Measurements from ENCODE around the gene DOK6.

The DOK6 gene

DNA sequence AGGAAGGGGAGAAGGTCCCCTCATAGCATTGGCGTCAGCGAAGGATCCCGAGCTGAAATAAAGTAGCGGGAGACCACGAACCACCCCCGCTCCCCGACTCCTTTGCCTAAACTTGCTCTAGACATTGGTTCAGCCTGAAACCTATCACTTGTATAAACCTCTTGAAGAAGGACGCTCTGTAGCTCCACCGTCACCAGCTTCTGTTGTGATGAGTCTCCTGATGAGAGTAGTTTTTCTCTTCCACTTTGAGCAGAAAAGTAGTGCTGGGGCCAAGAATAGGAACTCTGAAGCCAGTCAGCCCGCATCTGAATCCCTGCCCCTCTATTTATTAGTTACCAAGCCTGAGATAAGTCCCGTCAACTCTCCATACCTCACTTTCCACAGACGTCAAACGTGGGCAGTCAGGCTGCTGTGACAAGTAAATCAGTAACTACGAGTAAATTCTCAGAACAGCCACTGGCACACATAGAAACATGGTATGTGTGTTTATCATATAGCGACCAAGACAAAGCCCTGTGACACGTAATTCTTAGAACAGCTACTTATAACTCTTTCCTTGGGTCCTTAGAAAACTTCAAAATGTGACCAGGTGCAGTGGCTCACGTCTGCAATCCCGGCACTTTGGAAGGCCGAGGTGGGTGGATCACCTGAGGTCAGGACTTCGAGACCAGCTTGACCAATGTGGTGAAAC lies 485.3 kb downstream of the DOK6 start:
- Mint-ChIP-seq H3K4me1 (no peaks in the 10 kb centered on the region), H3K9me3 (peaks cover under 1% of the 10 kb centered on the region), H3K27me3 (ENCODE audit: low read depth, poor library complexity) (no peaks in the 10 kb centered on the region), H3K4me3 (no peak overlapping the region), H3K27ac (no peak overlapping the region), H3K36me3 (ENCODE audit: low read depth) (no peaks in the 10 kb centered on the region)
- no peak for DNase-seq
- TF ChIP-seq, protein P1, sequence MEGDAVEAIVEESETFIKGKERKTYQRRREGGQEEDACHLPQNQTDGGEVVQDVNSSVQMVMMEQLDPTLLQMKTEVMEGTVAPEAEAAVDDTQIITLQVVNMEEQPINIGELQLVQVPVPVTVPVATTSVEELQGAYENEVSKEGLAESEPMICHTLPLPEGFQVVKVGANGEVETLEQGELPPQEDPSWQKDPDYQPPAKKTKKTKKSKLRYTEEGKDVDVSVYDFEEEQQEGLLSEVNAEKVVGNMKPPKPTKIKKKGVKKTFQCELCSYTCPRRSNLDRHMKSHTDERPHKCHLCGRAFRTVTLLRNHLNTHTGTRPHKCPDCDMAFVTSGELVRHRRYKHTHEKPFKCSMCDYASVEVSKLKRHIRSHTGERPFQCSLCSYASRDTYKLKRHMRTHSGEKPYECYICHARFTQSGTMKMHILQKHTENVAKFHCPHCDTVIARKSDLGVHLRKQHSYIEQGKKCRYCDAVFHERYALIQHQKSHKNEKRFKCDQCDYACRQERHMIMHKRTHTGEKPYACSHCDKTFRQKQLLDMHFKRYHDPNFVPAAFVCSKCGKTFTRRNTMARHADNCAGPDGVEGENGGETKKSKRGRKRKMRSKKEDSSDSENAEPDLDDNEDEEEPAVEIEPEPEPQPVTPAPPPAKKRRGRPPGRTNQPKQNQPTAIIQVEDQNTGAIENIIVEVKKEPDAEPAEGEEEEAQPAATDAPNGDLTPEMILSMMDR (IDR thresholded peaks at IDR 0.05) = no peak

DNA sequence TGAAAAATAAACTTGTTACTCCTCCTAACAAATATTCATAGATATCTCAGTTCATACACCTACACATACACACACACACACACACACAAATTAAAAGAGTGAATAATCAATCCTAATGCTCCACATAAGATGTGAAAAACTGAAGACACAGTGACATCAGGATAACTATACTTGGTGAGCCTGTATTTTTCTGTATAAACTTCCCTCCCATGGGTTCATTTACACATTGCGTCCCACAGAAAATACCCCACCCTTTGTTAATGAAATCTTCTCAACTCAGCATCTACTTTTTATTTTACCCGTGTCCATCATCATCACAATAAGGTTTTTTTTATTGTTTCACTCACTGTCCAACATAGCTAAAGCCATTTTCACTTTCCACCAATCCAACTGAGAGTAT lies 486.6 kb downstream of the DOK6 start:
- no peak for DNase-seq
- Mint-ChIP-seq H3K4me3 (no peak overlapping the region), H3K9me3 (peaks cover 4% of the 10 kb centered on the region), H3K4me1 (no peaks in the 10 kb centered on the region), H3K27ac (no peak overlapping the region), H3K36me3 (ENCODE audit: low read depth) (no peaks in the 10 kb centered on the region), H3K27me3 (ENCODE audit: low read depth, poor library complexity) (no peaks in the 10 kb centered on the region)
- TF ChIP-seq, protein P1 (IDR thresholded peaks at IDR 0.05) = no peak

DNA sequence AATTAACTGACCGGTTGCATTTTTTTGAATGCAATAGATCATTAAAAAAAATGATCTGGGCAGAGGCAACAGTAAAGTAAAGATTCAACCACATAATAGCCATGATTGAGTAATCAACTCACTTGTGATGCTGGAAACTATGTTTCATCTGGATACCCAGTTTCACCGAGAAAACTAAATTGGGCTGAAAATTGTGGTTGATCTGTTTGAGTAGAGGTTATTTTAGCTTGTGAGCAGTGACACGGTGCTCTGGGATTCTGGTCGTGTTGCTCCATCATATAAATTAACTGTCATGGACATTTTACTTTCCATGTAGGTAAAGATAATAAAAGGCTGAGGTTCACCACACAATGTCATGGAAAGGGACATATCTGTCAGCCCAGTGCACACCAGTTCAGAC lies 488.3 kb downstream of the DOK6 start:
- Mint-ChIP-seq H3K4me1 (no peaks in the 10 kb centered on the region), H3K27ac (no peak overlapping the region)
- TF ChIP-seq, protein P1 (IDR thresholded peaks at IDR 0.05) = no peak

DNA sequence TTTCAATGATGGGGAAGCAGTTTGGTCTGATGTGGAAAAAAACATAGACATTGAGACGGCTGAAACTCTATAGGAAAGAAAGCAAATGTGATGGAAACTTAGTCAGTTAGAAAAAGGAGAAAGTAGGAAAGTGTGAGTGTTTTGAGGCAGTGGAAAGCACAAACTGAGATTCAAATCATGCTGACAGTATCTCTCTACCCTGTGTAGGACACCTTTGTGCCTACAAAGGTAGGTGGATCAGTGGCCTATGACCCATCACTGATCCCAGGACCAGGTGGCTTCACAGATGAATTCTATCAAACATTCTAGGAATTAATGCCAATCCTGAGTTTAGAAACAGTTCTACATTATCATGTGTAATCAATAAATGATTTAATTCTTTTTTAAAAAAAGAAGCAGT lies 489.9 kb downstream of the DOK6 start:
- peaks cover 4% of the 10 kb centered on the region for H3K9me3 Mint-ChIP-seq
- H3K4me1 Mint-ChIP-seq = no peaks in the 10 kb centered on the region
- DNase-seq = no peak
- H3K27me3 Mint-ChIP-seq (ENCODE audit: low read depth, poor library complexity) = no peaks in the 10 kb centered on the region
- no peak overlapping the region for H3K4me3 Mint-ChIP-seq
- H3K36me3 Mint-ChIP-seq (ENCODE audit: low read depth) = no peaks in the 10 kb centered on the region
- TF ChIP-seq, protein P1 (IDR thresholded peaks at IDR 0.05) = no peak
- H3K27ac Mint-ChIP-seq = no peak overlapping the region

More for the DNA sequence above, 488.3 kb downstream of the DOK6 start:
- peaks cover 4% of the 10 kb centered on the region for H3K9me3 Mint-ChIP-seq
- no peak overlapping the region for H3K4me3 Mint-ChIP-seq
- DNase-seq = no peak
- H3K27me3 Mint-ChIP-seq (ENCODE audit: low read depth, poor library complexity) = no peaks in the 10 kb centered on the region
- no peaks in the 10 kb centered on the region for H3K36me3 Mint-ChIP-seq (ENCODE audit: low read depth)

DNA sequence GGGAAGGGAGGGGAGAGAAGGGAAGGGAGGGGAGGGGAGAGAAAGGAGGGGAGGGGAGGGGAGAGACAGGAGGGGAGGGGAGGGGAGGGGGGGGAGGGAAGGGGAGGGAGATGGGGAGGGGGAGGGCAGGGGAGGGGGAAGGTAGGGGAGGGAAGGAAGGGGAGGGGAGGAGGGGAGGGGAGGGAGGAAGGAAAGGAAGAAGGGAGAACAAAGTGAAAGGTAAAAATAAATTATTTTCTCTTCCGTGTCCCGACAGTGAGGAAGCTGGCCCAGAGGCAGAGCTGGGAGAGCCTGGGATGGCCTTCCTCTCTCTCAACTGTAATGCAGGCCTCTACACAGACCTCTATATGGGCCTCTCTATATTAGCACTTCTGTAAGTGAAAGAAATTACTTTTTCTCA lies 493.8 kb downstream of the DOK6 start:
- no peaks in the 10 kb centered on the region for H3K27me3 Mint-ChIP-seq (ENCODE audit: low read depth, poor library complexity)
- H3K27ac Mint-ChIP-seq = no peak overlapping the region
- no peaks in the 10 kb centered on the region for H3K4me1 Mint-ChIP-seq
- TF ChIP-seq, protein P1 (IDR thresholded peaks at IDR 0.05) = no peak
- peaks cover 5% of the 10 kb centered on the region for H3K9me3 Mint-ChIP-seq
- no peak for DNase-seq
- H3K4me3 Mint-ChIP-seq = no peak overlapping the region
- no peaks in the 10 kb centered on the region for H3K36me3 Mint-ChIP-seq (ENCODE audit: low read depth)

All from nephron progenitor cell (in vitro differentiated cells).